Middle frontal gyrus (tissue), 1 donor: ENCODE results near the gene PILRA.
"Not testable (repeated sequence)": the region's sequence is repeated elsewhere in the genome, so short reads cannot be mapped to it uniquely, and the experiment has no call there.

ENCODE experiments used
- DNase-seq: peaks from one replicate; pipeline ENCODE4 v3.0.0-alpha.2; 2015; ENCODE audit warnings: low spot score; ENCODE audit errors: extremely low spot score

PILRA gene

GRCh38 chr7:100433592-100434296, 60.5 kb downstream of the PILRA start:
- no peak for DNase-seq

- no peak for DNase-seq
These were observed 61.2 kb downstream of the PILRA start for GRCh38 chr7:100434297-100435144.

GRCh38 chr7:100435401-100436304, 62.4 kb downstream of the PILRA start:
- no peak for DNase-seq

- no peak for DNase-seq
These were observed 64.1 kb downstream of the PILRA start for GRCh38 chr7:100437150-100438100.

- DNase-seq, result no peak
These were observed 64.9 kb downstream of the PILRA start for GRCh38 chr7:100438172-100438571.

GRCh38 chr7:100438731-100439130, 65.4 kb downstream of the PILRA start:
- DNase-seq, result not testable (repeated sequence)

- not testable (repeated sequence) for DNase-seq
These were observed 66.0 kb downstream of the PILRA start for GRCh38 chr7:100439244-100439643.

- DNase-seq, result no peak
These were observed 68.6 kb downstream of the PILRA start for GRCh38 chr7:100441641-100442535.

GRCh38 chr7:100443096-100443840, 70.0 kb downstream of the PILRA start:
- DNase-seq, result no peak

GRCh38 chr7:100444311-100445278, 71.3 kb downstream of the PILRA start:
- no peak for DNase-seq

GRCh38 chr7:100446040-100446439, 72.8 kb downstream of the PILRA start:
- no peak for DNase-seq

- not testable (repeated sequence) for DNase-seq
These were observed 74.1 kb downstream of the PILRA start for GRCh38 chr7:100447363-100447762.

- no peak for DNase-seq
These were observed 76.0 kb downstream of the PILRA start for GRCh38 chr7:100449190-100449795.
